Upper lobe of left lung (tissue), 6 donors: ENCODE results near the gene BCAS3. TPM values are rescaled to one million over a fixed set of nuclear protein-coding genes. Genes with fewer than 3 reads are reported as not detected.
A peak's percentile ranks its signal among the peaks of the same experiment; 100 is the strongest.
"Not testable (repeated sequence)": the region's sequence is repeated elsewhere in the genome, so short reads cannot be mapped to it uniquely, and the experiment has no call there.

Experiments used
- ATAC-seq, 2 donors: fragments of 200-7000 bp; cut with Tn5 transposase; one replicate each; pipeline ENCODE4 v1.9.1; 2022; ENCODE audit warnings: mild to moderate bottlenecking in 2 of 2, moderate library complexity in 2 of 2; ENCODE audit not compliant: low FRiP score in 2 of 2
- DNase-seq, 2 donors: peaks; one replicate each; pipeline ENCODE4 v3.0.0-alpha.2; 2019 to 2020
- H3K27ac ChIP-seq, 4 donors: fragments of 200-600 bp; sonication (generic); one replicate each; pipeline ENCODE4 v1.5.1; 2016 to 2019
- H3K27me3 ChIP-seq, 4 donors: fragments of 200-600 bp; sonication (generic); one replicate each; pipeline ENCODE4 v1.5.1; 2017 to 2019
- H3K36me3 ChIP-seq, 4 donors: fragments of 200-600 bp; sonication (generic); one replicate each; pipeline ENCODE4 v1.5.1; 2016 to 2019
- H3K4me1 ChIP-seq, 4 donors: fragments of 200-600 bp; sonication (generic); one replicate each; pipeline ENCODE4 v1.5.1; 2018 to 2019
- H3K4me3 ChIP-seq, 4 donors: fragments of 200-600 bp; sonication (generic); one replicate each; pipeline ENCODE4 v1.5.1; 2017 to 2019; ENCODE audit warnings: mild to moderate bottlenecking in 2 of 4, moderate library complexity in 1 of 4
- H3K9me3 ChIP-seq, 4 donors: fragments of 200-600 bp; sonication (generic); one replicate each; pipeline ENCODE4 v1.5.1; 2018 to 2019
- EP300 ChIP-seq, 4 donors: sonication (generic); formaldehyde crosslinking; IDR thresholded peaks; one replicate each; pipeline ENCODE4 v1.5.1; 2017; ENCODE audit warnings: antibody characterized with exemption in 4 of 4, control low read depth in 2 of 4
- POLR2A ChIP-seq, 4 donors: fragments of 450-650 bp; IDR thresholded peaks; one replicate each; pipeline ENCODE4 v1.5.1; 2016 to 2017; ENCODE audit warnings: antibody characterized with exemption in 4 of 4, mild to moderate bottlenecking in 2 of 4
- POLR2AphosphoS5 ChIP-seq, 2 donors: sonication (generic); formaldehyde crosslinking; IDR thresholded peaks; one replicate each; pipeline ENCODE4 v1.5.1; 2017; ENCODE audit warnings: antibody characterized with exemption in 2 of 2
- WGBS, 2 donors: methylation state at CpG; one replicate each; pipeline ENCODE4 v1.1.5; 2017 to 2018; 5-methylcytosine and 5-hydroxymethylcytosine counted together
- total RNA-seq, 6 donors: library from RNA; depleted of rRNA in 4 of 6; stranded (reverse); fragments of >200 nt in 4 of 6; gene quantifications; one replicate each; pipeline versions ENCODE4 v1.1.0 to v1.2.1, GENCODE V29; 2016 to 2021
- TF ChIP-seq, protein P1 (sequence below), 6 experiments: fragments of 450-650 bp in 4 of 6; fragments of 200-600 bp in 2 of 6; sonication (generic) in 2 of 6; IDR thresholded peaks; one replicate each; pipeline ENCODE4 v1.5.1; 2016 to 2019; ENCODE audit warnings: antibody characterized with exemption in 6 of 6
- donor health status: DM: no; HTN: no; CAD: no; lungs with moderate emphysema.
- donor health status: DM: no; HTN: yes; CAD: no; lungs with severe emphysema.

The BCAS3 gene
- total RNA-seq, 6 donors from 2014 or later: 20.1 to 111 (median 37.0) TPM

DNA sequence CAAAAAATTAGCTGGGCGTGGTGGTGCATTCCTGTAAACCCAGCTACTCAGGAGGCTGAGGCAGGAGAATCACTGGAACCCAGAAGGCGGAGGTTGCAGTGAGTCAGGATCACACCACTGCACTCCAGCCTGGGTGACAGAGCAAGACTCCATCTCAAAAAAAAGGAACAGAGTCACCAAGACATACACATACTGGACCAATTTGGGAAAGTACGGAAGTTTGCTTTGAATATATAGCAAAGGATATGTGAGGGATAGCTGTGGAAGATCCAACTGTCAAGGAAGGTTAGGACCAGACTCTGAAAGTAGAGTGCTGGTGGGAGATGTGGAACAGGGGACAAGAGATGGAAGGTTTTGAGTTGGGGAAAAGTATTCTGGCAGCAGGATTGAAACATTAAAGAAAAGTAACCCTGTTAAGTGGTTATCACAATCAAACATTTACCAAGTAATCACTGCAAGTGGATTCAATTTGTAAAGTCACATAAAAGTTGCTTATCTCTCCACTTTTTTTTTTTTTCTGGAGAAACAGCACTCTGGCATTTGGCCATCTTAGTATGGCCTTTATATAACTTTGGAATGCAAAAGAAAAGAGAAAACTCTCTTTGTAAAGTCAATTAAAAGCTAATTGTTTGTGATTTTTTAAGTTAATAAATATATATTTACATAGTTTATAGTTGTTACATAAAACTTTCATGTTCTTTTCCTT, 462.6 kb downstream of the BCAS3 start:
- no peak for DNase-seq
- Histone ChIP-seq H3K4me1 (peaks cover 18 to 26% (median 19%) of the 10 kb centered on the region in 4 donors), H3K36me3 (no peaks in the 10 kb centered on the region), H3K9me3 (no peaks in the 10 kb centered on the region), H3K4me3 (no peak overlapping the region), H3K27ac (peak overlapping the region in 1 of 4 donors; percentile 27), H3K27me3 (no peaks in the 10 kb centered on the region)
- TF ChIP-seq POLR2AphosphoS5 (IDR thresholded peaks at IDR 0.05): no peak
- no peak for TF ChIP-seq EP300 (IDR thresholded peaks at IDR 0.05)
- TF ChIP-seq, protein P1, sequence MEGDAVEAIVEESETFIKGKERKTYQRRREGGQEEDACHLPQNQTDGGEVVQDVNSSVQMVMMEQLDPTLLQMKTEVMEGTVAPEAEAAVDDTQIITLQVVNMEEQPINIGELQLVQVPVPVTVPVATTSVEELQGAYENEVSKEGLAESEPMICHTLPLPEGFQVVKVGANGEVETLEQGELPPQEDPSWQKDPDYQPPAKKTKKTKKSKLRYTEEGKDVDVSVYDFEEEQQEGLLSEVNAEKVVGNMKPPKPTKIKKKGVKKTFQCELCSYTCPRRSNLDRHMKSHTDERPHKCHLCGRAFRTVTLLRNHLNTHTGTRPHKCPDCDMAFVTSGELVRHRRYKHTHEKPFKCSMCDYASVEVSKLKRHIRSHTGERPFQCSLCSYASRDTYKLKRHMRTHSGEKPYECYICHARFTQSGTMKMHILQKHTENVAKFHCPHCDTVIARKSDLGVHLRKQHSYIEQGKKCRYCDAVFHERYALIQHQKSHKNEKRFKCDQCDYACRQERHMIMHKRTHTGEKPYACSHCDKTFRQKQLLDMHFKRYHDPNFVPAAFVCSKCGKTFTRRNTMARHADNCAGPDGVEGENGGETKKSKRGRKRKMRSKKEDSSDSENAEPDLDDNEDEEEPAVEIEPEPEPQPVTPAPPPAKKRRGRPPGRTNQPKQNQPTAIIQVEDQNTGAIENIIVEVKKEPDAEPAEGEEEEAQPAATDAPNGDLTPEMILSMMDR (IDR thresholded peaks at IDR 0.05): no peak
- no peak for TF ChIP-seq POLR2A (IDR thresholded peaks at IDR 0.05)
- no peak for ATAC-seq
- WGBS, 2 donors: 96 to 99% methylated on average over 3 of the region's 3 CpGs

DNA sequence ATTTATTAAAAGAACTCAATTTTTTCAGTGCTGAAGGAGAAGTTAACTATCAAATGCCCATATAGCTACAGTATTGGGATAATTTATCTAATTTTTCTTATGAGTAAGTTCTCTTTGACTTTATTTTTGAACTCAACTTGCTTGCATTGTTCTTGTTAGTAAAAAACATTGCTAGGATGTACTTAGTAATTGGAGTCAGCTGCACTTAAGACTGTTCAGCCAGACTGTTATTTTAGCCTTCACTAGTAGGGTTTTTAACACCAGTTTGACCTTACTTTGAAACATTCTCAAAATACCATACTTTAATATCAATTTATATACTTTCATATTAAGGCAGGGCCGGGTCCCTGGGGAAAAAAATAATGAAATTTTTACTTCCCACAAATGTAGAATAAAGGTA, 465.4 kb downstream of the BCAS3 start:
- ATAC-seq: no peak
- H3K27ac ChIP-seq: no peak overlapping the region
- H3K4me1 ChIP-seq: peaks cover 20 to 32% (median 22%) of the 10 kb centered on the region in 4 donors
- TF ChIP-seq POLR2AphosphoS5 (IDR thresholded peaks at IDR 0.05): no peak
- TF ChIP-seq EP300 (IDR thresholded peaks at IDR 0.05): no peak
- TF ChIP-seq, protein P1 (IDR thresholded peaks at IDR 0.05): no peak
- TF ChIP-seq POLR2A (IDR thresholded peaks at IDR 0.05): no peak
- 84 to 100% methylated on average over 1 of the region's 1 CpG for WGBS, 2 donors
- no peak overlapping the region for H3K4me3 ChIP-seq
- no peak for DNase-seq
- no peaks in the 10 kb centered on the region for H3K9me3 ChIP-seq
- H3K36me3 ChIP-seq: no peaks in the 10 kb centered on the region
- H3K27me3 ChIP-seq: no peaks in the 10 kb centered on the region

DNA sequence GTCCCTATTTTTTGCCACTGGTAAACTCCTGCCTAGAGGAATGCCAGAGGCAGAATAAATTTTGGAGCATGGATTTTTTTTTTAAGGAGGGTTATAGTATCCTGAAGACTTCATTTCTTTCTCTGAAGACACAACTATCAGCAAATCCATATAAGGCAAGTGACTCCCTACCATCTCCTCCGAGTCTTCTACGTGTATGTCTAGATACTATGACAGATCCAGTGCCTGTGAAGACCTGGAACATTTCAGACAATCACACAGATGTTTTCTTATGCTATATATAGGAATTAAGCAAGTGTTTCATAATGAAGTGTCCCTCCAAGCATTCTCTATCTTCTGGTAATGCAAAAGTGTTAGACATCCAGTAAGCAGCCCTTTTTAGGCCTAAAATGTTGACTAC, 466.5 kb downstream of the BCAS3 start:
- Histone ChIP-seq H3K4me1 (peaks cover 14 to 23% (median 16%) of the 10 kb centered on the region in 4 donors), H3K9me3 (no peaks in the 10 kb centered on the region), H3K27ac (peak overlapping the region in 1 of 4 donors; percentile 26), H3K4me3 (no peak overlapping the region), H3K27me3 (no peaks in the 10 kb centered on the region), H3K36me3 (no peaks in the 10 kb centered on the region)
- DNase-seq (no peak), ATAC-seq (no peak)
- TF ChIP-seq POLR2AphosphoS5 (IDR thresholded peaks at IDR 0.05): no peak
- TF ChIP-seq, protein P1 (IDR thresholded peaks at IDR 0.05): no peak
- no peak for TF ChIP-seq EP300 (IDR thresholded peaks at IDR 0.05)
- TF ChIP-seq POLR2A (IDR thresholded peaks at IDR 0.05): no peak
- 76 to 86% methylated on average over 2 of the region's 2 CpGs for WGBS, 2 donors

DNA sequence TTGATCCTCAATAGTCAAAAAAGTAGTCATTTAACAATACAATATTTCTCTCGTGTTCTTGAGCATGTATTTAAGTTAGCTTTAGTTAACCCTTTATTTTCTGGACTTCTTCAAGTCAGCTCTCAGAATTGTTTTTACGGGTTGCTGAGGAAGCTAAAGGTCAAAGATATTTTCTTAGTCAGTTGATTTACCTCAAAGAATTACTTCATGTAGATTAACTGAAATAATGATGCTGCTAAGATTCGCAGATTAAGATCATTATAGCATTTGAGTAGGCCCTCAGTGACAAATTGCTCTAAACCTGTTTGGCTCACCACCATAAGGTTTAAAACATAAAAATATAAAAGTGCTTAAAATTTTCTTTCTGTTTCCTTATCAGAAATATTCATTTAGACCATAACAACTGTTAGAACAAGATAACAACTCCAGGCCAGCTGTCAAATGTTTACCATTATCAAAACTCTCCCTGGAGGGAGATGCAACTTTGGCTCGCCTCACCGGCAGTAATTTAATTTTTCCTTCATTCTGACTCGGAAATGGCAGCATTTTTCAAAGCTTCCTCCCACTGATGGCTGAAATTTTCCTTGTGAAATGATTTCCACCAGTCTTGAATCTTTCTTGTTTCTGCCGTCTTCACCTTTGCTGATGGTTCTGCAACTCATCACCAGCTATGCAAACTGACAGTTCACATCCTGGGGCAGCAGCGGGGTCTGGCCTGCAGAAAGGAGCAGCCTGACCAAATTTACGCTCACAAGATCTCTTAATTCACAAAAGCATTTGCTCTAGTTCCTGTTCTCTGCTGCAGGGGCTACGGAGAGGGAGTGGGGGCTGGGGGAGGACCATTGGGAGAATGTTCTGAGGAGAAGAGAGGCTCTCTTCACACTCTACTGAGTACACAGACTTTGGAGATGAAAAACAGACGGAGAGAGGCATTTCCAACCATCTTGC, 467.2 kb downstream of the BCAS3 start:
- H3K27me3 ChIP-seq: no peaks in the 10 kb centered on the region
- no peak for DNase-seq
- H3K36me3 ChIP-seq: no peaks in the 10 kb centered on the region
- H3K4me1 ChIP-seq: peaks cover 9 to 16% (median 10%) of the 10 kb centered on the region in 4 donors
- WGBS, 2 donors: 44 to 54% methylated on average over 11 of the region's 11 CpGs
- no peaks in the 10 kb centered on the region for H3K9me3 ChIP-seq
- TF ChIP-seq EP300 (IDR thresholded peaks at IDR 0.05): no peak
- TF ChIP-seq POLR2AphosphoS5 (IDR thresholded peaks at IDR 0.05): no peak
- TF ChIP-seq, protein P1 (IDR thresholded peaks at IDR 0.05): no peak
- no peak for TF ChIP-seq POLR2A (IDR thresholded peaks at IDR 0.05)
- no peak for ATAC-seq
- no peak overlapping the region for H3K4me3 ChIP-seq
- peak overlapping the region in 3 of 4 donors; percentile 21 to 41 (median 32) for H3K27ac ChIP-seq

DNA sequence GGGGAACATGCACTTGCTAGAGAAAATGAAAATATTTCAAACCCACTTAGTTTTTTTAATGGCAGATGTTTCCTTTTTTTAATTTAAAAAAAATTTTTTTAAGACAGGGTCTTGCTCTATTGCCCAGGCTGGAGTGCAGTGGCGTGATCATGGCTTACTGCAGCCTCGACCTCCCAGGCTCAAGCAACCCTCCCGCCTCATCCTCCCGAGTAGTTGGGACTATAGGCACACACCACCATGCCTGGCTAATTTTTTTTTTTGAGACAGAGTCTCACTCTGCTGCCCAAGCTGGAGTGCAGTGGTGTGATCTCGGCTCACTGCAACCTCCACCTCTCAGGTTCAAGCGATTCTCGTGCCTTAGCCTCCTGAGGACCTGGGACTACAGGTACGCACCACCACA, 469.2 kb downstream of the BCAS3 start:
- not testable (repeated sequence) for H3K36me3 ChIP-seq, H3K4me3 ChIP-seq, ATAC-seq, H3K27me3 ChIP-seq, DNase-seq, H3K27ac ChIP-seq, H3K9me3 ChIP-seq
- H3K4me1 ChIP-seq: peaks cover 7 to 16% (median 10%) of the 10 kb centered on the region in 4 donors
- 97 to 98% methylated on average over 8 of the region's 8 CpGs for WGBS, 2 donors
